ENCODE results near the gene XIRP2. TPM values are rescaled to one million over a fixed set of nuclear protein-coding genes. Genes with fewer than 3 reads are reported as not detected.

Gene XIRP2
- total and polyA plus RNA-seq, 2 of the 8 experiments (the other 6 are each of a cell fraction or from before 2014, with no cell fraction given) = 0.11 TPM; not detected in 1

- TF ChIP-seq CHD7 (IDR thresholded peaks at IDR 0.05; ENCODE audit: insufficient replicate concordance, low read length) = no peak
- TF ChIP-seq RBBP5 (IDR thresholded peaks at IDR 0.05; ENCODE audit: borderline replicate concordance, low read depth, low read length) = peak; percentile 76
- no peak for TF ChIP-seq TCF12 (IDR thresholded peaks at IDR 0.05; ENCODE audit: low read depth, low read length)
- TF ChIP-seq, protein P1, sequence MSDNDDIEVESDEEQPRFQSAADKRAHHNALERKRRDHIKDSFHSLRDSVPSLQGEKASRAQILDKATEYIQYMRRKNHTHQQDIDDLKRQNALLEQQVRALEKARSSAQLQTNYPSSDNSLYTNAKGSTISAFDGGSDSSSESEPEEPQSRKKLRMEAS (IDR thresholded peaks at IDR 0.05) = peak; percentile 54; the same call in 1 of the 2 replicates
- no peak for TF ChIP-seq KDM5A (IDR thresholded peaks at IDR 0.05; ENCODE audit: low read length)
- TF ChIP-seq SP1 (IDR thresholded peaks at IDR 0.05; ENCODE audit: low read depth, low read length) = no peak
- no peak for TF ChIP-seq GTF2F1 (IDR thresholded peaks at IDR 0.05; ENCODE audit: borderline replicate concordance, low read depth, low read length)
- TF ChIP-seq FOSL1 (IDR thresholded peaks at IDR 0.05; ENCODE audit: insufficient read depth, low read depth, low read length) = no peak
- no peak for TF ChIP-seq BCL11A (IDR thresholded peaks at IDR 0.05; ENCODE audit: low read depth in 2 of 2, low read length in 2 of 2)
- no peak for TF ChIP-seq CHD1 (IDR thresholded peaks at IDR 0.05; ENCODE audit: low read depth, low read length)
- no peak for TF ChIP-seq TAF7 (optimal IDR thresholded peaks at IDR 0.05; ENCODE audit: borderline replicate concordance, low read depth, low read length)
Measured at GRCh38 chr2:167293172-167293781, 405.0 kb downstream of the XIRP2 start (continued).

All from H1 (cell line).